Measurements from ENCODE around the gene SATB1. TPM values are rescaled to one million over a fixed set of nuclear protein-coding genes. Genes with fewer than 3 reads are reported as not detected.

SATB1 gene
- total and polyA plus RNA-seq, 2 of the 8 experiments (the other 6 are each of a cell fraction or from before 2014, with no cell fraction given), result 18.8 to 28.0 TPM

GRCh38 chr3:18363338-18363737 is 61.8 kb downstream of the SATB1 start (continued):
- no peak for TF ChIP-seq JUND (IDR thresholded peaks at IDR 0.05; ENCODE audit: low read length)
- TF ChIP-seq JUN (IDR thresholded peaks at IDR 0.05; ENCODE audit: low read depth, low read length), result no peak
- TF ChIP-seq, protein P1, sequence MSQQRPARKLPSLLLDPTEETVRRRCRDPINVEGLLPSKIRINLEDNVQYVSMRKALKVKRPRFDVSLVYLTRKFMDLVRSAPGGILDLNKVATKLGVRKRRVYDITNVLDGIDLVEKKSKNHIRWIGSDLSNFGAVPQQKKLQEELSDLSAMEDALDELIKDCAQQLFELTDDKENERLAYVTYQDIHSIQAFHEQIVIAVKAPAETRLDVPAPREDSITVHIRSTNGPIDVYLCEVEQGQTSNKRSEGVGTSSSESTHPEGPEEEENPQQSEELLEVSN (IDR thresholded peaks at IDR 0.05), result no peak

Measured in H1 (cell line).